ENCODE measurements around the gene EN2. TPM values are rescaled to one million over a fixed set of nuclear protein-coding genes. Genes with fewer than 3 reads are reported as not detected.

EN2 gene
- total and polyA plus RNA-seq, 2 of the 13 experiments (the other 11 are each of a cell fraction or from before 2014, with no cell fraction given) = not detected

GRCh38 chr7:155463114-155463811, 5.3 kb downstream of the EN2 start:
- no peak for DNase-seq (ENCODE audit: low spot score)
- ChIA-PET POLR2A (no interaction called here), CTCF (ENCODE audit: low intra/inter-chr PET ratio, low total read pairs) (no interaction called here)
- ATAC-seq = no peak
- Histone ChIP-seq H3K27ac (ENCODE audit: extremely low read length, insufficient read depth, low read length) (no peak overlapping the region), H3K4me3 (replicated peaks in 1 of 3; ENCODE audit: insufficient read depth in 1 of 3, low read depth in 2 of 3, low read length in 3 of 3) (no peak overlapping the region), H3K27me3 (ENCODE audit: control insufficient read depth in 1 of 2, insufficient read depth in 2 of 2, low read length in 2 of 2) (peaks cover 13 to 84% of the 10 kb centered on the region in 2 experiments), H3K4me2 (ENCODE audit: low read depth, low read length) (no peak overlapping the region), H4K20me1 (ENCODE audit: insufficient read depth, low read length) (peaks cover 4% of the 10 kb centered on the region; the same call in 1 of the 2 replicates), H3K9me3 (ENCODE audit: low read length) (no peaks in the 10 kb centered on the region), H3K79me2 (ENCODE audit: insufficient read depth, low read length) (no peaks in the 10 kb centered on the region), H2AFZ (ENCODE audit: low read length) (no peak overlapping the region), H3K36me3 (replicated peaks in 1 of 2; ENCODE audit: control insufficient read depth in 1 of 2, insufficient read depth in 2 of 2, low read length in 2 of 2) (no peaks in the 10 kb centered on the region), H3K9ac (ENCODE audit: insufficient read depth, low read depth, low read length) (no peak overlapping the region), H3K4me1 (ENCODE audit: insufficient read depth, low read length) (no peaks in the 10 kb centered on the region)
- no TSS peak for BruUV-seq (replicated peaks)
- in situ Hi-C loops (cut with HindIII; ENCODE audit: extremely low pct_ligation_motif_present, low pct_unique_long_range_greater_than_20kb) = no loop called here
- no peak for FAIRE-seq
- intact Hi-C loops (cut with micrococcal nuclease; ENCODE audit: unreplicated experiment) = no loop called here
- 52% methylated on average over 14 of the region's 15 CpGs for WGBS (ENCODE audit: low lambda C conversion rate)
- TF ChIP-seq NFE2L2 (IDR thresholded peaks at IDR 0.05; ENCODE audit: low read length) (no peak), ZNF382 (CRISPR knock-in tag; IDR thresholded peaks at IDR 0.05; ENCODE audit: borderline replicate concordance) (no peak), IRF2 (CRISPR knock-in tag; IDR thresholded peaks at IDR 0.05) (no peak), MXD4 (CRISPR knock-in tag; IDR thresholded peaks at IDR 0.05) (no peak), ZNF34 (CRISPR knock-in tag; IDR thresholded peaks at IDR 0.05; ENCODE audit: borderline replicate concordance) (no peak), ZSCAN20 (CRISPR knock-in tag; IDR thresholded peaks at IDR 0.05; ENCODE audit: borderline replicate concordance) (no peak), E2F1 (CRISPR knock-in tag; IDR thresholded peaks at IDR 0.05) (no peak)
- TF ChIP-seq, protein P1, sequence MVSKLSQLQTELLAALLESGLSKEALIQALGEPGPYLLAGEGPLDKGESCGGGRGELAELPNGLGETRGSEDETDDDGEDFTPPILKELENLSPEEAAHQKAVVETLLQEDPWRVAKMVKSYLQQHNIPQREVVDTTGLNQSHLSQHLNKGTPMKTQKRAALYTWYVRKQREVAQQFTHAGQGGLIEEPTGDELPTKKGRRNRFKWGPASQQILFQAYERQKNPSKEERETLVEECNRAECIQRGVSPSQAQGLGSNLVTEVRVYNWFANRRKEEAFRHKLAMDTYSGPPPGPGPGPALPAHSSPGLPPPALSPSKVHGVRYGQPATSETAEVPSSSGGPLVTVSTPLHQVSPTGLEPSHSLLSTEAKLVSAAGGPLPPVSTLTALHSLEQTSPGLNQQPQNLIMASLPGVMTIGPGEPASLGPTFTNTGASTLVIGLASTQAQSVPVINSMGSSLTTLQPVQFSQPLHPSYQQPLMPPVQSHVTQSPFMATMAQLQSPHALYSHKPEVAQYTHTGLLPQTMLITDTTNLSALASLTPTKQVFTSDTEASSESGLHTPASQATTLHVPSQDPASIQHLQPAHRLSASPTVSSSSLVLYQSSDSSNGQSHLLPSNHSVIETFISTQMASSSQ (IDR thresholded peaks at IDR 0.05; ENCODE audit: low read depth) = no peak
- TF ChIP-seq, protein P1 (CRISPR knock-in tag; IDR thresholded peaks at IDR 0.05; ENCODE audit: borderline replicate concordance) = no peak

Measured in HepG2 (cell line).